H1 (cell line): Measurements from ENCODE around the gene CELF2. TPM values are rescaled to one million over a fixed set of nuclear protein-coding genes. Genes with fewer than 3 reads are reported as not detected.

ENCODE experiments used
- CHD1 ChIP-seq: IDR thresholded peaks from 2 replicates; pipeline ENCODE4 v1.6.1; 2012; ENCODE audit warnings: low read depth, low read length, improper control_type of control experiment
- EZH2 ChIP-seq: fragments of 200-600 bp; sonication (generic); IDR thresholded peaks from 2 replicates; pipeline ENCODE4 v1.7.1; 2012; ENCODE audit warnings: low read depth, mild to moderate bottlenecking, moderate library complexity, low read length, inconsistent platforms; ENCODE audit not compliant: severe bottlenecking
- GABPA ChIP-seq: IDR thresholded peaks from 2 replicates; pipeline ENCODE4 v1.6.1; 2011; ENCODE audit warnings: mild to moderate bottlenecking, low read length, moderate library complexity, borderline replicate concordance; ENCODE audit not compliant: insufficient read depth
- HDAC6 ChIP-seq: IDR thresholded peaks from one replicate; pipeline ENCODE4 v1.7.1; 2012; ENCODE audit warnings: low read depth, mild to moderate bottlenecking, inconsistent platforms, low read length, moderate library complexity
- JUND ChIP-seq: IDR thresholded peaks from 2 replicates; pipeline ENCODE4 v1.6.1; 2011; ENCODE audit warnings: mild to moderate bottlenecking, improper control_type of control experiment, low read length
- KDM4A ChIP-seq: IDR thresholded peaks from one replicate; pipeline ENCODE4 v1.7.1; 2012; ENCODE audit warnings: low read depth, mild to moderate bottlenecking, moderate library complexity, low read length, inconsistent platforms; ENCODE audit not compliant: severe bottlenecking
- NANOG ChIP-seq: IDR thresholded peaks from 2 replicates; pipeline ENCODE4 v1.6.1; 2011; ENCODE audit warnings: low read length, low read depth, mild to moderate bottlenecking, inconsistent platforms; ENCODE audit not compliant: insufficient read depth, poor library complexity, severe bottlenecking
- RBBP5 ChIP-seq: IDR thresholded peaks from 2 replicates; pipeline ENCODE4 v1.7.1; 2012; ENCODE audit warnings: low read depth, mild to moderate bottlenecking, inconsistent platforms, low read length, moderate library complexity, borderline replicate concordance
- TAF7 ChIP-seq: optimal IDR thresholded peaks from 2 replicates; pipeline ENCODE3; 2011; ENCODE audit warnings: low read depth, mild to moderate bottlenecking, inconsistent platforms, low read length, moderate library complexity, borderline replicate concordance
- TBP ChIP-seq: IDR thresholded peaks from 2 replicates; pipeline ENCODE4 v1.6.1; 2011; ENCODE audit warnings: low read depth, low read length, improper control_type of control experiment
- polyA plus RNA-seq, 7 experiments: library from polyadenylated mRNA; depleted of rRNA in 3 of 7; stranded (reverse) in 5 of 7; unstranded in 2 of 7; fragments of >200 nt in 5 of 7; fragments of 200-250 nt in 2 of 7; gene quantifications; 1 replicate in 5 of 7; 2 replicates in 1 of 7; 4 replicates in 1 of 7; pipeline versions ENCODE4 v1.2.1 to v1.2.3, GENCODE V29; 2011 to 2013; ENCODE audit warnings: missing spikeins in 2 of 7, mixed read lengths in 2 of 7
- total RNA-seq: library from RNA; stranded (reverse); fragmentation: NEBNext Ultra II Directional; extraction: Animal tissue kit (Norgen Biotek cat#: 25700); gene quantifications from 2 replicates; pipeline ENCODE4 v1.2.1, GENCODE V29; 2021
- TF ChIP-seq, protein P1 (sequence below): fragments of 300-600 bp; sonication (generic); IDR thresholded peaks from 2 replicates; pipeline ENCODE4 v1.7.1; 2012; ENCODE audit warnings: low read length, moderate library complexity, mild to moderate bottlenecking, inconsistent platforms; ENCODE audit not compliant: insufficient replicate concordance

The CELF2 gene
- total and polyA plus RNA-seq, 2 of the 8 experiments (the other 6 are each of a cell fraction or from before 2014, with no cell fraction given) = 18.3 to 22.7 TPM

DNA sequence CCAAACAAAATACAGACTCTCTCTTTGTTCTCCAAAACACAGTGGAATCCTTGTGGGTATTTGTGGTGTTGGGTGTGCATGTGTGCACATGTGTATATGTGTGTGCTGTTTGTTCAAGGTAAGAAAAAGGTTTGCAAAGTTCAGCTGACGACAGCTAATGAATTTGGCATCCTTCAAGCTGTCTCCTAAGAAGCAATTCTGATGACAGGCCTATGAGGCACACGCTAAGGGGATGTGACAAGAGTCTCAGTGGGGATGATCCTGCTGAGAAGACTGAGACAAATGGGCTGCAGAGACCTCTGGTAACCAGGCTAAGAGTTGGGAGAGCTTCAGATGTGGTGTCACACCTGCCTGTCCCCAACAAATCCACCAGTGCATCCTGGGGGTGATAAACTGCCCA is 26.5 kb upstream of the CELF2 start (continued):
- TF ChIP-seq, protein P1, sequence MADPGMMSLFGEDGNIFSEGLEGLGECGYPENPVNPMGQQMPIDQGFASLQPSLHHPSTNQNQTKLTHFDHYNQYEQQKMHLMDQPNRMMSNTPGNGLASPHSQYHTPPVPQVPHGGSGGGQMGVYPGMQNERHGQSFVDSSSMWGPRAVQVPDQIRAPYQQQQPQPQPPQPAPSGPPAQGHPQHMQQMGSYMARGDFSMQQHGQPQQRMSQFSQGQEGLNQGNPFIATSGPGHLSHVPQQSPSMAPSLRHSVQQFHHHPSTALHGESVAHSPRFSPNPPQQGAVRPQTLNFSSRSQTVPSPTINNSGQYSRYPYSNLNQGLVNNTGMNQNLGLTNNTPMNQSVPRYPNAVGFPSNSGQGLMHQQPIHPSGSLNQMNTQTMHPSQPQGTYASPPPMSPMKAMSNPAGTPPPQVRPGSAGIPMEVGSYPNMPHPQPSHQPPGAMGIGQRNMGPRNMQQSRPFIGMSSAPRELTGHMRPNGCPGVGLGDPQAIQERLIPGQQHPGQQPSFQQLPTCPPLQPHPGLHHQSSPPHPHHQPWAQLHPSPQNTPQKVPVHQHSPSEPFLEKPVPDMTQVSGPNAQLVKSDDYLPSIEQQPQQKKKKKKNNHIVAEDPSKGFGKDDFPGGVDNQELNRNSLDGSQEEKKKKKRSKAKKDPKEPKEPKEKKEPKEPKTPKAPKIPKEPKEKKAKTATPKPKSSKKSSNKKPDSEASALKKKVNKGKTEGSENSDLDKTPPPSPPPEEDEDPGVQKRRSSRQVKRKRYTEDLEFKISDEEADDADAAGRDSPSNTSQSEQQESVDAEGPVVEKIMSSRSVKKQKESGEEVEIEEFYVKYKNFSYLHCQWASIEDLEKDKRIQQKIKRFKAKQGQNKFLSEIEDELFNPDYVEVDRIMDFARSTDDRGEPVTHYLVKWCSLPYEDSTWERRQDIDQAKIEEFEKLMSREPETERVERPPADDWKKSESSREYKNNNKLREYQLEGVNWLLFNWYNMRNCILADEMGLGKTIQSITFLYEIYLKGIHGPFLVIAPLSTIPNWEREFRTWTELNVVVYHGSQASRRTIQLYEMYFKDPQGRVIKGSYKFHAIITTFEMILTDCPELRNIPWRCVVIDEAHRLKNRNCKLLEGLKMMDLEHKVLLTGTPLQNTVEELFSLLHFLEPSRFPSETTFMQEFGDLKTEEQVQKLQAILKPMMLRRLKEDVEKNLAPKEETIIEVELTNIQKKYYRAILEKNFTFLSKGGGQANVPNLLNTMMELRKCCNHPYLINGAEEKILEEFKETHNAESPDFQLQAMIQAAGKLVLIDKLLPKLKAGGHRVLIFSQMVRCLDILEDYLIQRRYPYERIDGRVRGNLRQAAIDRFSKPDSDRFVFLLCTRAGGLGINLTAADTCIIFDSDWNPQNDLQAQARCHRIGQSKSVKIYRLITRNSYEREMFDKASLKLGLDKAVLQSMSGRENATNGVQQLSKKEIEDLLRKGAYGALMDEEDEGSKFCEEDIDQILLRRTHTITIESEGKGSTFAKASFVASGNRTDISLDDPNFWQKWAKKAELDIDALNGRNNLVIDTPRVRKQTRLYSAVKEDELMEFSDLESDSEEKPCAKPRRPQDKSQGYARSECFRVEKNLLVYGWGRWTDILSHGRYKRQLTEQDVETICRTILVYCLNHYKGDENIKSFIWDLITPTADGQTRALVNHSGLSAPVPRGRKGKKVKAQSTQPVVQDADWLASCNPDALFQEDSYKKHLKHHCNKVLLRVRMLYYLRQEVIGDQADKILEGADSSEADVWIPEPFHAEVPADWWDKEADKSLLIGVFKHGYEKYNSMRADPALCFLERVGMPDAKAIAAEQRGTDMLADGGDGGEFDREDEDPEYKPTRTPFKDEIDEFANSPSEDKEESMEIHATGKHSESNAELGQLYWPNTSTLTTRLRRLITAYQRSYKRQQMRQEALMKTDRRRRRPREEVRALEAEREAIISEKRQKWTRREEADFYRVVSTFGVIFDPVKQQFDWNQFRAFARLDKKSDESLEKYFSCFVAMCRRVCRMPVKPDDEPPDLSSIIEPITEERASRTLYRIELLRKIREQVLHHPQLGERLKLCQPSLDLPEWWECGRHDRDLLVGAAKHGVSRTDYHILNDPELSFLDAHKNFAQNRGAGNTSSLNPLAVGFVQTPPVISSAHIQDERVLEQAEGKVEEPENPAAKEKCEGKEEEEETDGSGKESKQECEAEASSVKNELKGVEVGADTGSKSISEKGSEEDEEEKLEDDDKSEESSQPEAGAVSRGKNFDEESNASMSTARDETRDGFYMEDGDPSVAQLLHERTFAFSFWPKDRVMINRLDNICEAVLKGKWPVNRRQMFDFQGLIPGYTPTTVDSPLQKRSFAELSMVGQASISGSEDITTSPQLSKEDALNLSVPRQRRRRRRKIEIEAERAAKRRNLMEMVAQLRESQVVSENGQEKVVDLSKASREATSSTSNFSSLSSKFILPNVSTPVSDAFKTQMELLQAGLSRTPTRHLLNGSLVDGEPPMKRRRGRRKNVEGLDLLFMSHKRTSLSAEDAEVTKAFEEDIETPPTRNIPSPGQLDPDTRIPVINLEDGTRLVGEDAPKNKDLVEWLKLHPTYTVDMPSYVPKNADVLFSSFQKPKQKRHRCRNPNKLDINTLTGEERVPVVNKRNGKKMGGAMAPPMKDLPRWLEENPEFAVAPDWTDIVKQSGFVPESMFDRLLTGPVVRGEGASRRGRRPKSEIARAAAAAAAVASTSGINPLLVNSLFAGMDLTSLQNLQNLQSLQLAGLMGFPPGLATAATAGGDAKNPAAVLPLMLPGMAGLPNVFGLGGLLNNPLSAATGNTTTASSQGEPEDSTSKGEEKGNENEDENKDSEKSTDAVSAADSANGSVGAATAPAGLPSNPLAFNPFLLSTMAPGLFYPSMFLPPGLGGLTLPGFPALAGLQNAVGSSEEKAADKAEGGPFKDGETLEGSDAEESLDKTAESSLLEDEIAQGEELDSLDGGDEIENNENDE = no peak
- TF ChIP-seq TBP (no peak), EZH2 (no peak), NANOG (no peak), TAF7 (no peak), CHD1 (no peak), GABPA (no peak), HDAC6 (no peak), JUND (no peak), KDM4A (no peak), RBBP5 (no peak)
